Measurements from ENCODE around the gene SBF1. TPM values are rescaled to one million over a fixed set of nuclear protein-coding genes. Genes with fewer than 3 reads are reported as not detected.

Gene SBF1
- total and polyA plus RNA-seq, 2 of the 13 experiments (the other 11 are each of a cell fraction or from before 2014, with no cell fraction given) = 31.7 to 40.9 TPM

DNA sequence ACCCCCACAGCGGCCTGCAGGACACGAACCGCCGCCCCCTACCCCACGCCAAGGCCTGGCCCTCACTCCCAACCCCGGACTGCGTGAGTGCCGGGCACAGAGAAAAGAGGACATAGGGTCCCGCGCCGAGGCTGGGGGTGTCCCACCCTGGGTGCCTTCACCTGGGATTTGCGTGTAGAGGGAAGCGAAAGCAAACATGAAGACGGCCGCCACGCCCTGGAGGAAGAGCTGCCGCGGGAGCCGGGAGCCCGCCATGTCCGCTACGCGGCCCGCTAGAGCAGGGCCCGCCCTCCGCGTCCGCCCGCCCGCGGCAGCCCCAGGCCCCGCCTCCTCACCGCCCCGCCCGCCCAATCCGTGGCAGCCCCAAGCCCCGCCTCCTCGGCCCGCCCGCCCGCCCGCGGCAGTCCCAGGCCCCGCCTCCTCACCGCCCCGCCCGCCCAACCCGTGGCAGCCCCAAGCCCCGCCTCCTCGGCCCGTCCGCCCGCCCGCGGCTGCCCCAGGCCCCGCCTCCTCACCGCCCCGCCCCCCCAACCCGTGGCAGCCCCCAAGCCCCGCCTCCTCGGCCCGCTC is 32.7 kb upstream of the SBF1 start, which contains the start of gene LMF2 (continued):
- TF ChIP-seq, protein P1, sequence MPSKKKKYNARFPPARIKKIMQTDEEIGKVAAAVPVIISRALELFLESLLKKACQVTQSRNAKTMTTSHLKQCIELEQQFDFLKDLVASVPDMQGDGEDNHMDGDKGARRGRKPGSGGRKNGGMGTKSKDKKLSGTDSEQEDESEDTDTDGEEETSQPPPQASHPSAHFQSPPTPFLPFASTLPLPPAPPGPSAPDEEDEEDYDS (CRISPR knock-in tag; IDR thresholded peaks at IDR 0.05) = no peak
- TF ChIP-seq, protein P2, sequence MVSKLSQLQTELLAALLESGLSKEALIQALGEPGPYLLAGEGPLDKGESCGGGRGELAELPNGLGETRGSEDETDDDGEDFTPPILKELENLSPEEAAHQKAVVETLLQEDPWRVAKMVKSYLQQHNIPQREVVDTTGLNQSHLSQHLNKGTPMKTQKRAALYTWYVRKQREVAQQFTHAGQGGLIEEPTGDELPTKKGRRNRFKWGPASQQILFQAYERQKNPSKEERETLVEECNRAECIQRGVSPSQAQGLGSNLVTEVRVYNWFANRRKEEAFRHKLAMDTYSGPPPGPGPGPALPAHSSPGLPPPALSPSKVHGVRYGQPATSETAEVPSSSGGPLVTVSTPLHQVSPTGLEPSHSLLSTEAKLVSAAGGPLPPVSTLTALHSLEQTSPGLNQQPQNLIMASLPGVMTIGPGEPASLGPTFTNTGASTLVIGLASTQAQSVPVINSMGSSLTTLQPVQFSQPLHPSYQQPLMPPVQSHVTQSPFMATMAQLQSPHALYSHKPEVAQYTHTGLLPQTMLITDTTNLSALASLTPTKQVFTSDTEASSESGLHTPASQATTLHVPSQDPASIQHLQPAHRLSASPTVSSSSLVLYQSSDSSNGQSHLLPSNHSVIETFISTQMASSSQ (IDR thresholded peaks at IDR 0.05; ENCODE audit: low read depth) = no peak
- TF ChIP-seq, protein P2 (CRISPR knock-in tag; IDR thresholded peaks at IDR 0.05; ENCODE audit: borderline replicate concordance) = no peak
- no peak; the same call in none of the 2 replicates for TF ChIP-seq POLR2G (IDR thresholded peaks at IDR 0.05; ENCODE audit: low read depth, low read length)
- TF ChIP-seq CENPX (CRISPR knock-in tag; IDR thresholded peaks at IDR 0.05) = no peak
- no peak for TF ChIP-seq RBAK (CRISPR knock-in tag; IDR thresholded peaks at IDR 0.05)
- no peak for TF ChIP-seq ZNF782 (CRISPR knock-in tag; IDR thresholded peaks at IDR 0.05; ENCODE audit: borderline replicate concordance)
- TF ChIP-seq, protein P3, sequence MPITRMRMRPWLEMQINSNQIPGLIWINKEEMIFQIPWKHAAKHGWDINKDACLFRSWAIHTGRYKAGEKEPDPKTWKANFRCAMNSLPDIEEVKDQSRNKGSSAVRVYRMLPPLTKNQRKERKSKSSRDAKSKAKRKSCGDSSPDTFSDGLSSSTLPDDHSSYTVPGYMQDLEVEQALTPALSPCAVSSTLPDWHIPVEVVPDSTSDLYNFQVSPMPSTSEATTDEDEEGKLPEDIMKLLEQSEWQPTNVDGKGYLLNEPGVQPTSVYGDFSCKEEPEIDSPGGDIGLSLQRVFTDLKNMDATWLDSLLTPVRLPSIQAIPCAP (CRISPR knock-in tag; IDR thresholded peaks at IDR 0.05; ENCODE audit: low read depth) = no peak
- TF ChIP-seq, protein P4, sequence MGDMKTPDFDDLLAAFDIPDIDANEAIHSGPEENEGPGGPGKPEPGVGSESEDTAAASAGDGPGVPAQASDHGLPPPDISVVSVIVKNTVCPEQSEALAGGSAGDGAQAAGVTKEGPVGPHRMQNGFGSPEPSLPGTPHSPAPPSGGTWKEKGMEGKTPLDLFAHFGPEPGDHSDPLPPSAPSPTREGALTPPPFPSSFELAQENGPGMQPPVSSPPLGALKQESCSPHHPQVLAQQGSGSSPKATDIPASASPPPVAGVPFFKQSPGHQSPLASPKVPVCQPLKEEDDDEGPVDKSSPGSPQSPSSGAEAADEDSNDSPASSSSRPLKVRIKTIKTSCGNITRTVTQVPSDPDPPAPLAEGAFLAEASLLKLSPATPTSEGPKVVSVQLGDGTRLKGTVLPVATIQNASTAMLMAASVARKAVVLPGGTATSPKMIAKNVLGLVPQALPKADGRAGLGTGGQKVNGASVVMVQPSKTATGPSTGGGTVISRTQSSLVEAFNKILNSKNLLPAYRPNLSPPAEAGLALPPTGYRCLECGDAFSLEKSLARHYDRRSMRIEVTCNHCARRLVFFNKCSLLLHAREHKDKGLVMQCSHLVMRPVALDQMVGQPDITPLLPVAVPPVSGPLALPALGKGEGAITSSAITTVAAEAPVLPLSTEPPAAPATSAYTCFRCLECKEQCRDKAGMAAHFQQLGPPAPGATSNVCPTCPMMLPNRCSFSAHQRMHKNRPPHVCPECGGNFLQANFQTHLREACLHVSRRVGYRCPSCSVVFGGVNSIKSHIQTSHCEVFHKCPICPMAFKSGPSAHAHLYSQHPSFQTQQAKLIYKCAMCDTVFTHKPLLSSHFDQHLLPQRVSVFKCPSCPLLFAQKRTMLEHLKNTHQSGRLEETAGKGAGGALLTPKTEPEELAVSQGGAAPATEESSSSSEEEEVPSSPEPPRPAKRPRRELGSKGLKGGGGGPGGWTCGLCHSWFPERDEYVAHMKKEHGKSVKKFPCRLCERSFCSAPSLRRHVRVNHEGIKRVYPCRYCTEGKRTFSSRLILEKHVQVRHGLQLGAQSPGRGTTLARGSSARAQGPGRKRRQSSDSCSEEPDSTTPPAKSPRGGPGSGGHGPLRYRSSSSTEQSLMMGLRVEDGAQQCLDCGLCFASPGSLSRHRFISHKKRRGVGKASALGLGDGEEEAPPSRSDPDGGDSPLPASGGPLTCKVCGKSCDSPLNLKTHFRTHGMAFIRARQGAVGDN (CRISPR knock-in tag; IDR thresholded peaks at IDR 0.05) = peak; percentile 40
- no peak for TF ChIP-seq MXD4 (CRISPR knock-in tag; IDR thresholded peaks at IDR 0.05)
- TF ChIP-seq, protein P5, sequence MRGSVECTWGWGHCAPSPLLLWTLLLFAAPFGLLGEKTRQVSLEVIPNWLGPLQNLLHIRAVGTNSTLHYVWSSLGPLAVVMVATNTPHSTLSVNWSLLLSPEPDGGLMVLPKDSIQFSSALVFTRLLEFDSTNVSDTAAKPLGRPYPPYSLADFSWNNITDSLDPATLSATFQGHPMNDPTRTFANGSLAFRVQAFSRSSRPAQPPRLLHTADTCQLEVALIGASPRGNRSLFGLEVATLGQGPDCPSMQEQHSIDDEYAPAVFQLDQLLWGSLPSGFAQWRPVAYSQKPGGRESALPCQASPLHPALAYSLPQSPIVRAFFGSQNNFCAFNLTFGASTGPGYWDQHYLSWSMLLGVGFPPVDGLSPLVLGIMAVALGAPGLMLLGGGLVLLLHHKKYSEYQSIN (CRISPR knock-in tag; IDR thresholded peaks at IDR 0.05; ENCODE audit: borderline replicate concordance) = no peak
- no peak for TF ChIP-seq ZNF747 (CRISPR knock-in tag; IDR thresholded peaks at IDR 0.05; ENCODE audit: borderline replicate concordance)
- no peak for TF ChIP-seq SOX5 (CRISPR knock-in tag; IDR thresholded peaks at IDR 0.05; ENCODE audit: borderline replicate concordance)
- no peak for TF ChIP-seq PLRG1 (conservative IDR thresholded peaks at IDR 0.05)
- TF ChIP-seq SNRNP70 (IDR thresholded peaks at IDR 0.05; ENCODE audit: low read depth, low read length) = no peak
- TF ChIP-seq SP1 (IDR thresholded peaks at IDR 0.05) = no peak
- TF ChIP-seq SP1 (CRISPR knock-in tag; IDR thresholded peaks at IDR 0.05) = peak; percentile 69
- TF ChIP-seq, protein P6, sequence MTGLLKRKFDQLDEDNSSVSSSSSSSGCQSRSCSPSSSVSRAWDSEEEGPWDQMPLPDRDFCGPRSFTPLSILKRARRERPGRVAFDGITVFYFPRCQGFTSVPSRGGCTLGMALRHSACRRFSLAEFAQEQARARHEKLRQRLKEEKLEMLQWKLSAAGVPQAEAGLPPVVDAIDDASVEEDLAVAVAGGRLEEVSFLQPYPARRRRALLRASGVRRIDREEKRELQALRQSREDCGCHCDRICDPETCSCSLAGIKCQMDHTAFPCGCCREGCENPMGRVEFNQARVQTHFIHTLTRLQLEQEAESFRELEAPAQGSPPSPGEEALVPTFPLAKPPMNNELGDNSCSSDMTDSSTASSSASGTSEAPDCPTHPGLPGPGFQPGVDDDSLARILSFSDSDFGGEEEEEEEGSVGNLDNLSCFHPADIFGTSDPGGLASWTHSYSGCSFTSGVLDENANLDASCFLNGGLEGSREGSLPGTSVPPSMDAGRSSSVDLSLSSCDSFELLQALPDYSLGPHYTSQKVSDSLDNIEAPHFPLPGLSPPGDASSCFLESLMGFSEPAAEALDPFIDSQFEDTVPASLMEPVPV (CRISPR knock-in tag; IDR thresholded peaks at IDR 0.05) = no peak

Measured in HepG2 (cell line).